AG04449 (cell line): ENCODE results near the gene TNKS1BP1.

Source experiments
- CTCF ChIA-PET: fragments of 350-600 bp; formaldehyde crosslinking; extraction: SDS; loops from one replicate; lab custom pipeline; 2021; ENCODE audit warnings: antibody characterized with exemption; lab: Yijun Ruan, JAX
- POLR2A ChIA-PET: fragments of 400-600, 350-600 bp; formaldehyde crosslinking; extraction: SDS; loops from one replicate; lab custom pipeline; 2020; ENCODE audit warnings: antibody characterized with exemption, inconsistent platforms; lab: Yijun Ruan, JAX
- DNase-seq: peaks from one replicate; pipeline ENCODE4 v3.0.0-alpha.2; 2010; ENCODE audit warnings: low read depth, low spot score
- H3K4me3 ChIP-seq: 2 replicates; pipeline ENCODE4 v1.5.1; 2011; ENCODE audit warnings: low read depth, mild to moderate bottlenecking, control low read depth, low read length
- TF ChIP-seq, protein P1 (sequence below): IDR thresholded peaks from one replicate; pipeline ENCODE4 v1.5.1; 2011; ENCODE audit warnings: mild to moderate bottlenecking, moderate library complexity, low read length, control low read depth, inconsistent platforms; ENCODE audit not compliant: insufficient read depth; ENCODE audit errors: missing control alignments

The TNKS1BP1 gene

DNA sequence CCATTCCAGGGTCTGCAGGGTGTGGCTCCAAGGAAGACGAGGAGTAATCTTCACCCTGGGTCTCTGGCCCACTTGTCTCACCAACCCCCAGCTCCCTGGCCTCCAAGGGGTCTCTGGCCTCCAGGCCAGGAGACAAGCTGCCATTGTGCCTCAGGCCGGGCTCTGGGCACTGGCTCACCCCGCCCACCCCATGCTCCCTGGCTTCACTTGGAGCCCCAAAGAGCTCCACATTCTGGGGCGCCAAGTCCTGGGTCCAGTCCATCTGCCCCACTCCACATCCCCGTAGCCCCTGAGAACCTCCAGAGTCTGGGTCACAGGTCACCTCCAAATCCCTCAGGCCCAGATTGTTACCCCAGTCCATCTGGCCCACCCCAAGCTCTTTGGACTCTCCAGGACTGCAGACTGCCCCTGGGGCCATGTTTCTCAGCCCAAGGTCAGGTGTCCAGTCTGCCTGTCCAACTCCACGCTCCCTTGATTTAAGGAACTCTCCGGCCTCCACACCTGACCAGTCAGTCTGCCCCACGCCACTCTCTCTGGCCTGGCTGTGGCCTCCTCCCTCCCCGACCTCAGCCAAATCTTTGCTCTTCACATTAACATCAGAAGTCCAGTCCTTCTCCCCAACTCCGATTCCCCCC, 16.2 kb downstream of the TNKS1BP1 start:
- ChIA-PET POLR2A (interaction anchor here (1.1 kb wide), 1 partner anchor 11 kb away, joined by 3 read pairs; no protein-coding TSS in a partner anchor), CTCF (interaction anchor here (1.0 kb wide), 1 partner anchor 30 kb away, joined by 4 read pairs; no protein-coding TSS in a partner anchor)
- DNase-seq, result no peak
- TF ChIP-seq, protein P1, sequence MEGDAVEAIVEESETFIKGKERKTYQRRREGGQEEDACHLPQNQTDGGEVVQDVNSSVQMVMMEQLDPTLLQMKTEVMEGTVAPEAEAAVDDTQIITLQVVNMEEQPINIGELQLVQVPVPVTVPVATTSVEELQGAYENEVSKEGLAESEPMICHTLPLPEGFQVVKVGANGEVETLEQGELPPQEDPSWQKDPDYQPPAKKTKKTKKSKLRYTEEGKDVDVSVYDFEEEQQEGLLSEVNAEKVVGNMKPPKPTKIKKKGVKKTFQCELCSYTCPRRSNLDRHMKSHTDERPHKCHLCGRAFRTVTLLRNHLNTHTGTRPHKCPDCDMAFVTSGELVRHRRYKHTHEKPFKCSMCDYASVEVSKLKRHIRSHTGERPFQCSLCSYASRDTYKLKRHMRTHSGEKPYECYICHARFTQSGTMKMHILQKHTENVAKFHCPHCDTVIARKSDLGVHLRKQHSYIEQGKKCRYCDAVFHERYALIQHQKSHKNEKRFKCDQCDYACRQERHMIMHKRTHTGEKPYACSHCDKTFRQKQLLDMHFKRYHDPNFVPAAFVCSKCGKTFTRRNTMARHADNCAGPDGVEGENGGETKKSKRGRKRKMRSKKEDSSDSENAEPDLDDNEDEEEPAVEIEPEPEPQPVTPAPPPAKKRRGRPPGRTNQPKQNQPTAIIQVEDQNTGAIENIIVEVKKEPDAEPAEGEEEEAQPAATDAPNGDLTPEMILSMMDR, result no peak
- H3K4me3 ChIP-seq, result no peak overlapping the region

- CTCF ChIA-PET, result interaction anchor here (1.0 kb wide), 1 partner anchor 30 kb away, joined by 4 read pairs; no protein-coding TSS in a partner anchor
- H3K4me3 ChIP-seq, result no peak overlapping the region
These were observed 17.0 kb downstream of the TNKS1BP1 start for GRCh38 chr11:57307666-57308270.

DNA sequence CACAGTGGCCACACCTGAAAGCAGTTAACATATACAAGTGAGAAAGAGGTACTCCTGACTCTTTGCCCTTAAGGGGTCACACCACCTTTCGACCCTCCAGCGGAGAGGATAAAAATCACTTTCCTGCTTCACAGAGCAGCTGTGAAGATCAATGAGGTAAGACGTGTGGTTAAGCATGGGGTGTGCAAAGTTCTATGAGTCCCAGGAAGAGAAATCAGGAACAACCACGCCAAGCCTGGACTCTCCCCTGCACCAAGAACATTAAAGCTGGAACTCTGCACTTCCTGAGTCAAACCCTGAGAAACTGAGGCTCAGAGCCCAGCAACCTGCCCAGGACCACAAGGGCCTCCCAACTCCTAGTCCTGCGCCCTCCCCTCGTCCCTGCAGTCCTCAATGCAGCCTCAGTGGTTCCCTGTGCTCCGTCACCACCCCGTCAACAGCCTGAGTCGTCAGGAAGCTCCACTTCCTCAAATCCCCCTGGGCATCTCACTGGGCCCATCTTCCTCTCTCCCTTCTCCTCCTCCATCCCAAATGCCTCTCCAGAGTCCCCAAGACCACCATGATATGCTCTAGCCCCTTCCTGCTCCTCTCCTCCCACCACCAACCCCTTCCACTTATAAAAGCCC, 17.7 kb downstream of the TNKS1BP1 start:
- DNase-seq, result no peak
- ChIA-PET CTCF (no interaction called here), POLR2A (interaction anchor here (1.0 kb wide), 1 partner anchor 12 kb away, joined by 5 read pairs; no protein-coding TSS in a partner anchor)
- TF ChIP-seq, protein P1, result no peak
- no peak overlapping the region for H3K4me3 ChIP-seq

More at GRCh38 chr11:57307666-57308270, 17.0 kb downstream of the TNKS1BP1 start:
- TF ChIP-seq, protein P1, result no peak
- DNase-seq, result no peak
- POLR2A ChIA-PET, result interaction anchor here (1.0 kb wide), 1 partner anchor 13 kb away, joined by 5 read pairs; no protein-coding TSS in a partner anchor

DNA sequence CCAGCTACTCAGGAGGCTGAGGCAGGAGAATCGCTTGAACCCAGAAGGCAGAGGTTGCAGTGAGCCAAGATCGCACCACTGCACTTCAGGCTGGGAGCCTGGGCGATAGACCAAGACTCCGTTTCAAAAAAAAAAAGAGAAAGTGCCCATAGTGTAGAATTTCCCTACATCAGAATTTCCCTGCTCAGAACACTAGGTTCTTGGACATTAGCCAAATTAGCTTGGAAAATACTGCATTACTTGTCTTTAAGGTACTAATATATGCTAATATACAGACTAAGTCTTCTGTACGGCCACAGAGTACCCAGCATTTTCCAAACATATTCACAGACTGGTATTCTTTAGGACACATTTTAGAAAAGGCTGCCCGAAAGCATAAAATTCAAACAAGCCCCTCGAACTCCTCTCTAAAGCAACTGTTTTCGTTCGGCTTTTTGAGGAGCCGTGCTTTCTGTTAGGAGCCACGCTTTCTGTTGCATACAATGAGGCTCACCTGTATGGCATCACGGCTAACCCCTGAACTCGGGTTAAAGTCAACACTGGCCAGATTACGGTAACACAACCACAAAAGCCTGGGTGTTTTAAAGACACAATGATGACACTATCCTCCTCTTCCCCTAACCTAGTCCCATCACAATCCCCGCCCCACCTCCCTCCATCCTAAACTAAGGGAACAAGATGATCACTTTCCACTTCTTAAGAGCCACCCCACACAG, 18.4 kb downstream of the TNKS1BP1 start:
- DNase-seq, result no peak
- ChIA-PET POLR2A (no interaction called here), CTCF (interaction anchor here (1.1 kb wide), 1 partner anchor 51 kb away, joined by 3 read pairs; no protein-coding TSS in a partner anchor)
- TF ChIP-seq, protein P1, result no peak
- no peak overlapping the region for H3K4me3 ChIP-seq

- no peak overlapping the region for H3K4me3 ChIP-seq
- ChIA-PET CTCF (interaction anchor here (1.1 kb wide), 1 partner anchor 52 kb away, joined by 3 read pairs; no protein-coding TSS in a partner anchor), POLR2A (no interaction called here)
- DNase-seq, result no peak
- TF ChIP-seq, protein P1, result no peak
These were observed 19.2 kb downstream of the TNKS1BP1 start for GRCh38 chr11:57305523-57305922.
